ENCODE results near the gene TOP2A. TPM values are rescaled to one million over a fixed set of nuclear protein-coding genes. Genes with fewer than 3 reads are reported as not detected.

Gene TOP2A
- total RNA-seq, 1 donor from 2014 or later: 27.8 TPM

- H3K9me3 Mint-ChIP-seq (ENCODE audit: low read depth): no peaks in the 10 kb centered on the region
- H3K27me3 Mint-ChIP-seq (ENCODE audit: low read depth): no peaks in the 10 kb centered on the region
- no peak for TF ChIP-seq CTCF (IDR thresholded peaks at IDR 0.05)
- H3K36me3 Mint-ChIP-seq (ENCODE audit: low read depth): no peaks in the 10 kb centered on the region
- no peak for DNase-seq (ENCODE audit: low spot score)
- H3K4me1 Mint-ChIP-seq (ENCODE audit: low read depth): peaks cover 12% of the 10 kb centered on the region
- H3K27ac Mint-ChIP-seq (ENCODE audit: unreplicated experiment): no peak overlapping the region
- no peak overlapping the region for H3K4me3 Mint-ChIP-seq (ENCODE audit: unreplicated experiment)
Measured at GRCh38 chr17:40432864-40433528, 15.3 kb upstream of the TOP2A start.

GRCh38 chr17:40431231-40431602 lies 13.5 kb upstream of the TOP2A start:
- peak; percentile 36 for DNase-seq (ENCODE audit: low spot score)
- no peaks in the 10 kb centered on the region for H3K36me3 Mint-ChIP-seq (ENCODE audit: low read depth)
- H3K4me1 Mint-ChIP-seq (ENCODE audit: low read depth): peaks cover 12% of the 10 kb centered on the region
- H3K27ac Mint-ChIP-seq (ENCODE audit: unreplicated experiment): no peak overlapping the region
- no peaks in the 10 kb centered on the region for H3K9me3 Mint-ChIP-seq (ENCODE audit: low read depth)
- H3K27me3 Mint-ChIP-seq (ENCODE audit: low read depth): no peaks in the 10 kb centered on the region
- no peak for TF ChIP-seq CTCF (IDR thresholded peaks at IDR 0.05)
- no peak overlapping the region for H3K4me3 Mint-ChIP-seq (ENCODE audit: unreplicated experiment)

DNA sequence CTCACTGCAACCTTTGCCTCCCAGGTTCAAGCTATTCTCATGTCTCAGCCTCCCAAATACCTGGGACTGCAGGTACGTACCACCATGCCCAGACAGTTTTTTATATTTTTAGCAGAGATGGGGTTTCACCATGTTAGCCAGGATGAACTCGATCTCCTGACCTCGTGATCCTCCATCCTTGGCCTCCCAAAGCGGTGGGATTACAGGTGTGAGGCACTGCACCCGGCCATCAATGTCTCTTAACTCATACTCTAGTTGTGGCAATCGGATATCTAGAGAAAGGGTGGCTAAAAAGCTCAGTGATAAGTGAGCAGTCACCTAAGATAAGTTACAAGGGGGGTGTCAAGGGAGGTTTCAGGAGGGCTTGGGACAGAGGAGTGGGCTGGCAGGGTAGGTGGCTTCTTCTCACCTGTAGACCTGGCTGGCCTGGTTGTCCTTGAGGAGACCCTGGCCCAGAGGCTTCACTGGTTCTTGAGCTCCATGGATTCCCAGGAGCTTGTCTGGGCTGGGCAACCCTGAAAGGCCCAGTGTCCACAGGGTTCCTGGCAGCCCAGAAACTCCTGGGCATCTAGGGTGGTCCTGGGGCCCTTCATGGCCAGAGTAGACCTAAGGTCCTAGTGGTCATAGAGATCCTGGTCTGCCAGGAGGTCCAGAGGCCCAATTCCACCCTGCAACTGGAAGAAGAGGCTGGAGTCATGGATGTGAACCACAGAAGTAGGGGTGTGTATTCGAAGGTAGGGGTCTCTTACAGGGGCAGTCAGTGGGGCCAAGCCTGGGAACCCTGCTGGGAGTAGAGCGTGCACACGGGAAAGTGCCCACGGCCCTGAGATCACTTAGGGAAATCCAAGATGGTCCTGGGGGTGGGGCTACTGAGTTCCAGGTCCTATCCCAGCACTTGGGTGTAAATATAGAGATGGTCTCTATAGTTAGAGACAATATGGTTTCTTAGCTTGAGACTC lies 12.9 kb upstream of the TOP2A start:
- Mint-ChIP-seq H3K27me3 (ENCODE audit: low read depth) (no peaks in the 10 kb centered on the region), H3K9me3 (ENCODE audit: low read depth) (no peaks in the 10 kb centered on the region), H3K27ac (ENCODE audit: unreplicated experiment) (no peak overlapping the region), H3K36me3 (ENCODE audit: low read depth) (no peaks in the 10 kb centered on the region), H3K4me3 (ENCODE audit: unreplicated experiment) (no peak overlapping the region), H3K4me1 (ENCODE audit: low read depth) (peaks cover 12% of the 10 kb centered on the region)
- TF ChIP-seq CTCF (IDR thresholded peaks at IDR 0.05): no peak
- DNase-seq (ENCODE audit: low spot score): peak; percentile 54

DNA sequence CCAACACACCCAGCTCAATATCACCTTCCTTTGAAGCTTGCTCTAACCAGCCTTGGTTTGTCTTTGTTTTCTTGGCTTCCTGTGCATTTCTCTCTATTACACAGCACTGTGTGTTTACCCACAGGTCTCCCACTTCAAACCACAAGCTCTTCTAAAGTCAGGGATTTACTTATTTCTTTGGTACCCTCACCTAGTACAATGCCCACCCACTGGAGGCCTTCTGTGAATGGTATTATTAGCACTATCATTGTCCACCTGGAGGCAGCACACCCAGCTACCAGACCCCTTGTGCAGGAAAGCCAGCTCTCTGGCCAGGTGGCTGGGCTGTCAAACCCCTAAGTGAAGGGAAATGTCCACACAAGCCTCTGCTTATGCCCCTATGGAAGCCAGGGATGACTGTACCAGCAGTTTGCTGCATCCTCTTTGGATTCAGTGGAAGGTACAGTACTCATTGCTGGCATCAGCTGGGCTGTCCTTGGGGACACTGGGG lies 9.4 kb upstream of the TOP2A start:
- H3K4me1 Mint-ChIP-seq (ENCODE audit: low read depth): no peaks in the 10 kb centered on the region
- H3K4me3 Mint-ChIP-seq (ENCODE audit: unreplicated experiment): no peak overlapping the region
- TF ChIP-seq CTCF (IDR thresholded peaks at IDR 0.05): no peak
- H3K27ac Mint-ChIP-seq (ENCODE audit: unreplicated experiment): no peak overlapping the region
- no peaks in the 10 kb centered on the region for H3K9me3 Mint-ChIP-seq (ENCODE audit: low read depth)
- H3K36me3 Mint-ChIP-seq (ENCODE audit: low read depth): no peaks in the 10 kb centered on the region
- DNase-seq (ENCODE audit: low spot score): no peak
- no peaks in the 10 kb centered on the region for H3K27me3 Mint-ChIP-seq (ENCODE audit: low read depth)

GRCh38 chr17:40425741-40426140 lies 8.0 kb upstream of the TOP2A start:
- DNase-seq (ENCODE audit: low spot score): peak; percentile 28
- H3K27me3 Mint-ChIP-seq (ENCODE audit: low read depth): no peaks in the 10 kb centered on the region
- no peak for TF ChIP-seq CTCF (IDR thresholded peaks at IDR 0.05)

More at GRCh38 chr17:40425741-40426140, 8.0 kb upstream of the TOP2A start:
- Mint-ChIP-seq H3K4me1 (ENCODE audit: low read depth) (no peaks in the 10 kb centered on the region), H3K4me3 (ENCODE audit: unreplicated experiment) (no peak overlapping the region), H3K36me3 (ENCODE audit: low read depth) (no peaks in the 10 kb centered on the region), H3K27ac (ENCODE audit: unreplicated experiment) (peak overlapping the region; percentile 41), H3K9me3 (ENCODE audit: low read depth) (no peaks in the 10 kb centered on the region)

Measured in chondrocyte (in vitro differentiated cells).